Measurements from ENCODE around the gene SYF2.

SYF2 gene

GRCh38 chr1:25186161-25187007, 45.9 kb downstream of the SYF2 start:
- DNase-seq (ENCODE audit: extremely low read depth in 1 of 2, low read depth in 1 of 2), result no peak

- DNase-seq (ENCODE audit: extremely low read depth in 1 of 2, low read depth in 1 of 2), result no peak
Measured at GRCh38 chr1:25185409-25186160, 46.7 kb downstream of the SYF2 start.

GRCh38 chr1:25184001-25184762, 48.1 kb downstream of the SYF2 start:
- no peak for DNase-seq (ENCODE audit: extremely low read depth in 1 of 2, low read depth in 1 of 2)

GRCh38 chr1:25183126-25183980, 48.9 kb downstream of the SYF2 start:
- no peak for DNase-seq (ENCODE audit: extremely low read depth in 1 of 2, low read depth in 1 of 2)

- no peak for DNase-seq (ENCODE audit: extremely low read depth in 1 of 2, low read depth in 1 of 2)
Measured at GRCh38 chr1:25182629-25183028, 49.7 kb downstream of the SYF2 start.

GRCh38 chr1:25180996-25181395, 51.3 kb downstream of the SYF2 start:
- DNase-seq (ENCODE audit: extremely low read depth in 1 of 2, low read depth in 1 of 2), result no peak

- no peak for DNase-seq (ENCODE audit: extremely low read depth in 1 of 2, low read depth in 1 of 2)
Measured at GRCh38 chr1:25178917-25179561, 53.3 kb downstream of the SYF2 start.

- no peak for DNase-seq (ENCODE audit: extremely low read depth in 1 of 2, low read depth in 1 of 2)
Measured at GRCh38 chr1:25174730-25175612, 57.3 kb downstream of the SYF2 start.

- no peak for DNase-seq (ENCODE audit: extremely low read depth in 1 of 2, low read depth in 1 of 2)
Measured at GRCh38 chr1:25174363-25174729, 58.0 kb downstream of the SYF2 start.

GRCh38 chr1:25173809-25174340, 58.4 kb downstream of the SYF2 start:
- DNase-seq (ENCODE audit: extremely low read depth in 1 of 2, low read depth in 1 of 2), result no peak

Measured in stimulated activated CD8-positive, alpha-beta memory T cell treated with anti-CD3 and anti-CD28 coated beads, Interleukin-7, amount 100 ng/mL, for 48 hours (primary cell).